NOMO-1 treated with dmso at 0.1 percent for 144 hours (cell line): ENCODE data around the gene ACBD5.
"Not testable (repeated sequence)": the region's sequence is repeated elsewhere in the genome, so short reads cannot be mapped to it uniquely, and the experiment has no call there.

Experiments
- DNase-seq: peaks from one replicate; lab custom pipeline; 2025; ENCODE audit not compliant: unreplicated experiment; lab: John Stamatoyannopoulos, UW

Gene ACBD5

GRCh38 chr10:27240212-27241009 is at the start of gene ACBD5:
TSS of gene ACBD5 (minus strand) at chr10:27240797. CDS start at chr10:27240688, 109 bp downstream.
- DNase-seq, result peak; percentile 91

- DNase-seq, result no peak
Measured at GRCh38 chr10:27285093-27285492, 44.5 kb upstream of the ACBD5 start.

- DNase-seq, result no peak
Measured at GRCh38 chr10:27276581-27276980, 36.0 kb upstream of the ACBD5 start.

- not testable (repeated sequence) for DNase-seq
Measured at GRCh38 chr10:27266025-27266424, 25.4 kb upstream of the ACBD5 start.

DNA sequence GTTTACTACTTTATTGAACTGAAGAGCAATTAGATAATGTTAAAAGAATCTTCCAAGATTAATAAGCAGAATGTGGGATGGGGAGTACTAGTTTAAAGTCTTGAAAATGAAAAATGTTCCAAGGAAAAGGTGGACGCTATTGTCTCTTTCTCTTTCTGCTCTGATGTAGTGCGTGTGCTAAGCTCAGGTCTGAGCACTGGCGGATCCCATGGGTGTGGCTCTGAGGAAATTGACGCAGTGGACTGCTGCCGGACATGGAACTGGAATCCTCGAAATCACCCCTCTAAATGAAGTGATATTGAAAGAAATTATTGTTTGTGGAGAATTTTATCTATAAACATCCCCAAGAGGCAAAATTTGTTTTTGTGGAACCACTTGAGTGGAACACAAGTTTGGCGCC is 22.2 kb upstream of the ACBD5 start:
- not testable (repeated sequence) for DNase-seq

DNA sequence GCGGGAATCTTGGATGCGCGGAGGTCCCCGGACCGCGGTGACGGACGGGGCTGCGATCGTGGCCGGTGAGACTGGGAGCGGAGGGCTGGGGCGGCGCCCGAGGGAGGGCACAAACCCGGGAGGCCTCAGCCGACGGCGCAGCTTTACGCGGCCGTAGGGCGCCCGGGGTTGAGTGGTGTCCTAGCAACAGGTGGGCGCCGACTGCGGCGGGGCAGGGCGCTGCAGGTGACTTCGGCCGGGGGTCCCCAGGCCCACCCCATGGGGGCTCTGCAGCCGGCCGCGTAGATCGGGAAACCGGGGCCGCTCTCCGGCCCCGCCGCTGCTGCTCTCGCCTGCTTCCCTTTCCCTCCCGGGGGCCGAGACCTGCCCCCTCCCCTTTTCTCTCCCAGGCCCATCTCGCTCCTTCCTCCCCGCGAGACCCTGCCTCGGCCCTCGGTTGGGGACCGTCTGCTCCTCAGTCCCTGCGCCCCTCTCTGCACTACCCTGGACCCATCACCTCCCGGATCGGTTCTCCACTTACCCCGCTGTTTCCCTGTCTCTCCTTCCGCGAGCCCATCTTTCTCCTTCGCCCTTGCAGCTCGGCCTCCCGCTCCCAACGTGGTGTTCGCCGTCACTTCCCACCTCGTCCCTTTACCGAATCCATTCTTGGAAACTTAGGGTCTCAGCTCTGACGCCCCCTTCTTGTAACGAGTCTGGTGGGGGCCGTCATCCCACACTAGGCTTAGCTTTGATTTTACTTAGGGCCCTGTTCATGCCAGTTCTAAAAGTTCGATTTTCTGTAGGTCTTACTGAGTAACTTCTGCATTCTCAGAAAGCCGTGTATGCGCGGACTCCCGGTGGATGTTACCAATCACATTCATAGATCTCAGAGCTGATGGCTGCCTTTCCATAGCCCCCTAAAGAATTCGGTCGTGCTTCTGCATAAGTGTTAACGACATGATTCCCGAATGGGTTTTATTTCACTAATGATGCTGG is 18.5 kb upstream of the ACBD5 start:
- DNase-seq, result no peak

- no peak for DNase-seq
Measured at GRCh38 chr10:27258492-27258837, 17.9 kb upstream of the ACBD5 start.

GRCh38 chr10:27256299-27257189 is 15.9 kb upstream of the ACBD5 start:
- DNase-seq, result no peak

GRCh38 chr10:27253576-27253975 is 13.0 kb upstream of the ACBD5 start:
- no peak for DNase-seq

- DNase-seq, result peak; percentile 60
Measured at GRCh38 chr10:27252267-27253000, 11.8 kb upstream of the ACBD5 start.

- DNase-seq, result no peak
Measured at GRCh38 chr10:27251554-27251953, 11.0 kb upstream of the ACBD5 start.

DNA sequence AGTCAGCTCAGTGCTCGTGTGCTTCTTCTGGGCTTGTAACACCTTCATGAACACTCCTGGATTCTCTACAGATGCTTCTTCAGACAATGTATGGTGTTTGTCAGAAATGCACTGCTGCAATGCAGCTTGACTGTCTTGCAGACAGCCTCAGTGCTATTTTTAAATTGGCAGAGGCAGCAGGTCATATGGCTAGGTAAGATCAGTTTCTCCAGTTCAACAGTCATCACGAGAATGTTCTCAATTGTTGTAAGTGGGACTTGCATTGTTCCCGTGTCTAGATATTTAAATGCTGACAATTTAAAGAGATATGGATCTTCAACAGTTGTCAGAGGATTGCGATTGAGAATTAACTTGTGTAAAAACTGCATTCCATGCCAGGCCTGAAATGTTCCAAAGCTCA is 7.6 kb upstream of the ACBD5 start:
- no peak for DNase-seq

DNA sequence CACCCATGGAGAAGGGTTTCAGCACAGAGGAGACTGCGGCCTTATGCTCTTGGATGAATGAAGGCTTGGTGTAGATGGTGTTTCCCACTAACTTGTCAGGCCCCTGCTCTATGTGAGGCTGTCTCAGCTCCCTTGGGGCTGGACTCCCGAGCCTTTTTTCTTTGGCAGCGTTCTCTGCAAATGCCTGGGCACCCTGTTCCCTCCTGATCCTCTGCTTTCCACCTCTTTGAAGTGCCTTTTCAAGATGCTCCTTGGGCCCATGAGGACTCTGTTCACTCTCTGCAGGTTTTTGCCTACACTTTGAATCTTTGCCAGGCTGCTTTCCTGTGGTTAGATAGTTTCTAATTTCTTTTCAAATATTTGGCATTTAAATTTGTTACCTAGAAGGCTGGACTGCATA is 6.8 kb upstream of the ACBD5 start:
- no peak for DNase-seq

DNA sequence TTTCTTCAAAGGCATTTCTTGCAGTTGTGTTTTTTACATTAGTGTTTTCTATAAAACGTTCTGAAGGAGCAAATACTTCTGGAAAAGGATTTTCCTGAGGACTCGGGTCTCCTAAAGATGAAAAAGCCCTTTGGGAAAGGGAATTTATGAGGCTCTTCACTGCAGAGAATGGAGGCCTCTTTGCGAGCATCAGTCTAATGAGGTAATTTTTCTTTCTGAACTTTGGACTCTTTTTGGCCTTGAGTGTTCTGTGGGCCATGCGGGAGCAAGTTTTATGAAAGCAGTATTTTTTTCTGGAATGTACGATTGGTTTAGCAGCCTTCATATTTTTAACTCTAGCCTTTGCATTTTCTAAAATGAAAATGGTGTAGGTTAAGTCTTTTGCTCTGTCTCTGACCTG is 6.4 kb upstream of the ACBD5 start:
- DNase-seq, result no peak

DNA sequence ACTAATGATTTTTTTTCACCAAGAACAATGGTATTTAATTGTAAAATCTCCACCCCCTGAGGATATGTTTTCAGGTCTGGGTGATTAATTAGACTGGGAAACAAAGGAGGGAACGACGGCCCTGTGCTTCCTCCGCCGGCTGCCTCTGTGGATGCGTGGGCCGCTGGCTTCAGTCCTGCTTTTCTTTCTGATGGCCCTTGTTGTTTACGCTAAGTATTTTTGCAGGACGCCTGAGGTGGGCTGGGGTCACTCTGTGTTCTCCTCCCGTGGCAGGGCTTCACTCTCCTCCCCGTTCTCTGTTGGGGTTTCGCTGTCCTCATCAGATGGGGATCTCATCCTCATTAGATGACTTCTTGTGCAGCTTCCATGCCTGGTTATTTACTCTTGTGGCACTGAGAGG is 5.2 kb upstream of the ACBD5 start:
- no peak for DNase-seq

DNA sequence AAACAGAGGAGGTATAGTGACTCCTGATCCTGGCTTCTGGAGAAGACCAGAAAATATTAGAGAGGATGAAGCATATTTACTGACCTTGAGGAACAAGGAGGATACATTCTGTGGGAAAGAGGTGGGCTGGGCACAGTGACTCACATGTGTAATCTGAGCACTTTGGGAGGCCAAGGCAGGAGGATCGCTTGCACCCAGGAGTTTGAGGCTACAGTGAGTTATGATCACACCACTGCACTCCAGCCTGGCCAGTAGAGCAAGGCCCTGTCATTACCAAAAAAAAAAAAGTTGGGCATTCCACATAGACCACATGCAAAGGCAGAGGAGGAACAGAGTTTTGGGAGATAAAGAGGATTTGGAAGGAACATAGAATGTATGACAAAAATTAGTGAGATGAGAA is 4.4 kb upstream of the ACBD5 start:
- no peak for DNase-seq

- DNase-seq, result peak; percentile 59
Measured at GRCh38 chr10:27242951-27243551, 2.5 kb upstream of the ACBD5 start.

GRCh38 chr10:27242473-27242950 is 1.9 kb upstream of the ACBD5 start:
- DNase-seq, result no peak

GRCh38 chr10:27241652-27242472 is 1.3 kb upstream of the ACBD5 start:
- DNase-seq, result peak; percentile 91
